B cell (primary cell): Measurements from ENCODE around the gene STC2. TPM values are rescaled to one million over a fixed set of nuclear protein-coding genes. Genes with fewer than 3 reads are reported as not detected.
A peak's percentile ranks its signal among the peaks of the same experiment; 100 is the strongest.

Experiments
- ATAC-seq: fragments of 200-7000 bp; cut with Tn5 transposase; one replicate; pipeline ENCODE4 v1.10.0; 2021; ENCODE audit warnings: low read depth, mild to moderate bottlenecking, moderate number of reproducible peaks, moderate library complexity
- CTCF ChIA-PET: fragments of 350-600 bp; sonication (Branson Sonifier 250); formaldehyde crosslinking; loops from one replicate; lab custom pipeline; 2021; ENCODE audit warnings: antibody characterized with exemption, inconsistent platforms; lab: Charles Lee
- POLR2A ChIA-PET: fragments of 350-600 bp; sonication (Branson Sonifier 250); formaldehyde crosslinking; loops from one replicate; lab custom pipeline; 2021; ENCODE audit warnings: antibody characterized with exemption; lab: Charles Lee
- DNase-seq: peaks from one replicate; pipeline ENCODE4 v3.0.0; 2013
- H2AFZ ChIP-seq: 2 replicates; pipeline ENCODE4 v1.6.1; 2012; ENCODE audit warnings: mild to moderate bottlenecking, low read depth, low read length; ENCODE audit not compliant: insufficient read depth, poor library complexity, severe bottlenecking
- H3K27ac ChIP-seq, 2 donors: 1 replicate in 1 of 2; 2 replicates in 1 of 2; pipeline ENCODE4 v1.5.1; 2012 to 2013; ENCODE audit warnings: low read length in 2 of 2, mild to moderate bottlenecking in 2 of 2, moderate library complexity in 1 of 2
- H3K27me3 ChIP-seq, 4 experiments: fragments of 200-600 bp in 1 of 4; sonication (generic) in 1 of 4; replicated peaks in 1 of 4; 1 replicate in 2 of 4; 2 replicates in 2 of 4; pipeline versions ENCODE4 v1.6.1 to v1.7.0; 2013 to 2016; ENCODE audit warnings: low read length in 3 of 4, mild to moderate bottlenecking in 2 of 4, mixed read lengths in 1 of 4, moderate library complexity in 1 of 4; ENCODE audit not compliant: insufficient read depth in 4 of 4, control insufficient read depth in 3 of 4; ENCODE audit errors: control extremely low read depth in 1 of 4
- H3K36me3 ChIP-seq, 2 experiments: replicated peaks in 1 of 2; 1 replicate in 1 of 2; 2 replicates in 1 of 2; pipeline versions ENCODE4 v1.6.1 to v1.7.1; 2013; ENCODE audit warnings: low read length in 1 of 2; ENCODE audit not compliant: insufficient read depth in 2 of 2, control insufficient read depth in 1 of 2; ENCODE audit errors: control extremely low read depth in 1 of 2, extremely low read depth in 1 of 2
- H3K4me1 ChIP-seq, 2 donors: fragments of 200-600 bp in 1 of 2; sonication (generic) in 1 of 2; 1 replicate in 1 of 2; 2 replicates in 1 of 2; pipeline versions ENCODE4 v1.5.1 to v1.6.1; 2013 to 2017; ENCODE audit warnings: low read length in 2 of 2; ENCODE audit not compliant: control insufficient read depth in 2 of 2, insufficient read depth in 2 of 2
- H3K4me2 ChIP-seq: replicated peaks from 2 replicates; pipeline ENCODE3; 2012; ENCODE audit warnings: mild to moderate bottlenecking, low read depth, low read length; ENCODE audit not compliant: poor library complexity, severe bottlenecking
- H3K4me3 ChIP-seq, 5 experiments: fragments of 200-600 bp in 1 of 5; sonication (generic) in 1 of 5; 1 replicate in 3 of 5; 2 replicates in 2 of 5; pipeline versions ENCODE4 v1.5.1 to v1.7.0; 2011 to 2016; ENCODE audit warnings: low read length in 4 of 5, mild to moderate bottlenecking in 4 of 5, low read depth in 2 of 5, control low read depth in 1 of 5, moderate library complexity in 1 of 5; ENCODE audit not compliant: insufficient read depth in 1 of 5; ENCODE audit errors: control extremely low read depth in 1 of 5, extremely low read depth in 1 of 5
- H3K79me2 ChIP-seq: fragments of 200-600 bp; sonication (generic); one replicate; pipeline ENCODE4 v1.6.0; 2016; ENCODE audit warnings: low read length; ENCODE audit not compliant: control insufficient read depth, insufficient read depth
- H3K9ac ChIP-seq: fragments of 200-600 bp; sonication (generic); 2 replicates; pipeline ENCODE4 v1.6.1; 2017; ENCODE audit warnings: mild to moderate bottlenecking, low read length, moderate library complexity
- H3K9me3 ChIP-seq, 3 donors: one replicate each; pipeline versions ENCODE4 v1.6.1 to v1.7.1; 2013; ENCODE audit warnings: low read length in 2 of 3; ENCODE audit not compliant: control insufficient read depth in 2 of 3, insufficient read depth in 1 of 3; ENCODE audit errors: control extremely low read depth in 1 of 3
- H4K20me1 ChIP-seq: 2 replicates; pipeline ENCODE4 v1.6.0; 2012; ENCODE audit warnings: mild to moderate bottlenecking, low read length; ENCODE audit not compliant: insufficient read depth, control insufficient read depth, poor library complexity, severe bottlenecking
- H3K27ac Mint-ChIP-seq: one replicate; pipeline ENCODE4 v1.8.0; 2021; ENCODE audit warnings: mixed read lengths
- H3K27me3 Mint-ChIP-seq: one replicate; pipeline ENCODE4 v1.8.0; 2021; ENCODE audit warnings: mixed read lengths
- H3K4me1 Mint-ChIP-seq: one replicate; pipeline ENCODE4 v1.8.0; 2021; ENCODE audit warnings: mixed read lengths
- H3K4me3 Mint-ChIP-seq: one replicate; pipeline ENCODE4 v1.8.0; 2021; ENCODE audit warnings: mixed read lengths
- H3K9me3 Mint-ChIP-seq: one replicate; pipeline ENCODE4 v1.8.0; 2022; ENCODE audit warnings: mixed read lengths; ENCODE audit not compliant: insufficient read depth
- EZH2 ChIP-seq: IDR thresholded peaks from 2 replicates; pipeline ENCODE4 v1.6.1; 2012; ENCODE audit warnings: borderline replicate concordance, low read depth, mild to moderate bottlenecking, moderate library complexity, low read length; ENCODE audit not compliant: insufficient read depth, poor library complexity, severe bottlenecking
- WGBS: methylation state at CpG from one replicate; pipeline ENCODE4 v1.1.5; 2013; ENCODE audit warnings: missing lambda C conversion rate; ENCODE audit not compliant: insufficient coverage; 5-methylcytosine and 5-hydroxymethylcytosine counted together
- intact Hi-C: fragments of 100-400 bp; cut with micrococcal nuclease; formaldehyde crosslinking; loops from one replicate; pipeline ENCODE4 v1.10.0; 2022
- polyA plus RNA-seq: library from polyadenylated mRNA; depleted of rRNA; stranded (reverse); fragments of >200 nt; gene quantifications from 2 replicates; pipeline ENCODE4 v1.2.3, GENCODE V29; 2012
- total RNA-seq, 2 donors: library from RNA; stranded (reverse); fragments of 120-200 nt in 1 of 2; gene quantifications; 1 replicate in 1 of 2; 2 replicates in 1 of 2; pipeline versions ENCODE4 v1.2.3 to v1.2.4, GENCODE V29; 2013 to 2022
- TF ChIP-seq, protein P1 (sequence below): fragments of 200-600 bp; IDR thresholded peaks from one replicate; pipeline ENCODE4 v1.8.0; 2022; ENCODE audit warnings: antibody characterized with exemption, mild to moderate bottlenecking

STC2 gene
- total and polyA plus RNA-seq, 2 donors (not counting 1 experiment from before 2014, with no cell fraction given): not detected

- peak overlapping the region; percentile 41 for H3K4me2 ChIP-seq
- Mint-ChIP-seq H3K4me3 (peak overlapping the region; percentile 8), H3K4me1 (peaks cover 10% of the 10 kb centered on the region), H3K9me3 (no peaks in the 10 kb centered on the region), H3K27ac (no peak overlapping the region), H3K27me3 (peaks cover 46% of the 10 kb centered on the region)
- no peaks in the 10 kb centered on the region for H3K79me2 ChIP-seq
- 13% methylated on average over 32 of the region's 37 CpGs for WGBS
- DNase-seq: peak; percentile 70
- intact Hi-C loops: loop anchor here (5.0 kb wide), 2 partner anchors 278 to 323 kb away; partner anchors contain the start of gene BOD1
- peaks cover 0 to 30% (median 14%) of the 10 kb centered on the region in 4 experiments for H3K27me3 ChIP-seq
- H3K36me3 ChIP-seq: no peaks in the 10 kb centered on the region
- no peak overlapping the region for H3K9ac ChIP-seq
- H3K9me3 ChIP-seq: peaks cover 0 to 3% (median 0%) of the 10 kb centered on the region in 3 donors
- no peak overlapping the region for H3K27ac ChIP-seq
- no peak overlapping the region for H3K4me3 ChIP-seq
- H3K4me1 ChIP-seq: peaks cover 11 to 12% of the 10 kb centered on the region in 2 donors
- no peaks in the 10 kb centered on the region for H4K20me1 ChIP-seq
- H2AFZ ChIP-seq: peak overlapping the region; percentile 58
- ChIA-PET POLR2A (no interaction called here), CTCF (interaction anchor here (0.5 to 5.9 kb wide), 12 partner anchors 9 to 1644 kb away, joined by 3 to 26 read pairs (median 5); no protein-coding TSS in a partner anchor)
- TF ChIP-seq, protein P1, sequence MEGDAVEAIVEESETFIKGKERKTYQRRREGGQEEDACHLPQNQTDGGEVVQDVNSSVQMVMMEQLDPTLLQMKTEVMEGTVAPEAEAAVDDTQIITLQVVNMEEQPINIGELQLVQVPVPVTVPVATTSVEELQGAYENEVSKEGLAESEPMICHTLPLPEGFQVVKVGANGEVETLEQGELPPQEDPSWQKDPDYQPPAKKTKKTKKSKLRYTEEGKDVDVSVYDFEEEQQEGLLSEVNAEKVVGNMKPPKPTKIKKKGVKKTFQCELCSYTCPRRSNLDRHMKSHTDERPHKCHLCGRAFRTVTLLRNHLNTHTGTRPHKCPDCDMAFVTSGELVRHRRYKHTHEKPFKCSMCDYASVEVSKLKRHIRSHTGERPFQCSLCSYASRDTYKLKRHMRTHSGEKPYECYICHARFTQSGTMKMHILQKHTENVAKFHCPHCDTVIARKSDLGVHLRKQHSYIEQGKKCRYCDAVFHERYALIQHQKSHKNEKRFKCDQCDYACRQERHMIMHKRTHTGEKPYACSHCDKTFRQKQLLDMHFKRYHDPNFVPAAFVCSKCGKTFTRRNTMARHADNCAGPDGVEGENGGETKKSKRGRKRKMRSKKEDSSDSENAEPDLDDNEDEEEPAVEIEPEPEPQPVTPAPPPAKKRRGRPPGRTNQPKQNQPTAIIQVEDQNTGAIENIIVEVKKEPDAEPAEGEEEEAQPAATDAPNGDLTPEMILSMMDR: peak; percentile 88
- TF ChIP-seq EZH2: peak; percentile 48
- peak; percentile 53 for ATAC-seq
Measured at GRCh38 chr5:173293817-173294672, 34.2 kb downstream of the STC2 start.
